ENCODE results near the gene AGPAT4. TPM values are rescaled to one million over a fixed set of nuclear protein-coding genes. Genes with fewer than 3 reads are reported as not detected.

The AGPAT4 gene
- total RNA-seq, 1 experiment from 2014 or later, result 22.0 TPM

DNA sequence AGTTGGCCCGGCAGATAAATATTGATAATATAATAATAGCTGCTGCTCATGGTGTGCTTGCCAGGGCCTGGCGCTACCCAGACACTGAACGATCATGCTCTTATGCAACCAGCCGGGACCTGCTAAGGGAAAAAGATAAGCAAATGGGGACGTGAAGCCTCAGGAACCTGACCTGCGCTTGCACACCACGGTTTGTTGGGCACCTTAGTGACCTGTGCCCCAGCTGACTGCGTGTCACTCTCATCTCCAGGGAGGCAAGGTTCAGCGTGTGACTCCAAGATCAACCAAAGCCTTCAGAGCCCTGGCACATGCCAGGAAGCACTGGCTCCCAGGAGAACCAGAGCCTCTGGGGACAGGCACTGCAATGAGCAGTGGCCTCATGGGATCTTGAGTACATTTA, 111.1 kb downstream of the AGPAT4 start:
- Histone ChIP-seq H3K4me1 (ENCODE audit: insufficient read depth, low read length) (peaks cover 6% of the 10 kb centered on the region; the same call in 1 of the 2 replicates), H2BK20ac (ENCODE audit: low read depth, low read length, poor library complexity, severe bottlenecking) (no peak overlapping the region), H4K5ac (ENCODE audit: insufficient read length, low read depth, low read length) (no peak overlapping the region), H3K27ac (ENCODE audit: insufficient read length, low read depth, low read length) (no peak overlapping the region), H2BK12ac (ENCODE audit: insufficient read length, low read depth, low read length) (no peak overlapping the region), H3K23ac (ENCODE audit: insufficient read length, low read depth, low read length) (no peak overlapping the region), H3K18ac (ENCODE audit: insufficient read length, low read depth, low read length) (no peak overlapping the region), H4K20me1 (ENCODE audit: control insufficient read depth, insufficient read depth, insufficient read length) (no peaks in the 10 kb centered on the region), H2AFZ (ENCODE audit: low read length) (no peak overlapping the region), H3K79me1 (ENCODE audit: insufficient read depth, low read depth, low read length, poor library complexity, severe bottlenecking) (no peaks in the 10 kb centered on the region), H3K4ac (ENCODE audit: low read depth, low read length) (no peak overlapping the region), H3T11ph (ENCODE audit: low read length) (no peak overlapping the region), H3K23me2 (ENCODE audit: insufficient read length, low read depth, low read length, poor library complexity, severe bottlenecking) (no peaks in the 10 kb centered on the region), H2BK5ac (ENCODE audit: insufficient read length, low read length) (no peak overlapping the region), H4K91ac (ENCODE audit: insufficient read length, low read depth, low read length) (no peak overlapping the region), H2BK120ac (ENCODE audit: low read depth, low read length, poor library complexity, severe bottlenecking) (no peak overlapping the region), H3K27me3 (ENCODE audit: insufficient read depth, low read length) (no peaks in the 10 kb centered on the region), H3K56ac (ENCODE audit: insufficient read length, low read depth, low read length) (no peak overlapping the region), H3K79me2 (ENCODE audit: insufficient read depth, low read length) (no peaks in the 10 kb centered on the region), H3K9me3 (ENCODE audit: control insufficient read depth, low read depth, low read length) (no peaks in the 10 kb centered on the region), H3K14ac (ENCODE audit: insufficient read depth, low read length) (no peak overlapping the region), H3K4me2 (ENCODE audit: insufficient read depth, insufficient read length, low read length) (no peak overlapping the region), H2BK15ac (ENCODE audit: low read depth, low read length) (no peak overlapping the region), H4K8ac (replicated peaks; ENCODE audit: insufficient read length, low read depth, low read length) (no peak overlapping the region), H3K9ac (ENCODE audit: extremely low read depth, insufficient read length, low read length) (no peak overlapping the region), H2AK5ac (ENCODE audit: insufficient read length, low read length) (no peak overlapping the region)
- Mint-ChIP-seq H3K4me1 (peaks cover 31% of the 10 kb centered on the region in 2 experiments), H3K27ac (peak overlapping the region; percentile 72 to 88 (median 88); a peak in 3 of 7 replicates), H3K36me3 (ENCODE audit: insufficient read depth in 1 of 3, low read depth in 3 of 3) (peaks cover 60 to 65% (median 61%) of the 10 kb centered on the region in 3 experiments), H3K4me3 (no peak overlapping the region), H3K9me3 (peaks cover 3 to 6% of the 10 kb centered on the region in 2 experiments; a peak in 4 of 5 replicates), H3K27me3 (ENCODE audit: low read depth) (no peaks in the 10 kb centered on the region)
- TF ChIP-seq, protein P1, sequence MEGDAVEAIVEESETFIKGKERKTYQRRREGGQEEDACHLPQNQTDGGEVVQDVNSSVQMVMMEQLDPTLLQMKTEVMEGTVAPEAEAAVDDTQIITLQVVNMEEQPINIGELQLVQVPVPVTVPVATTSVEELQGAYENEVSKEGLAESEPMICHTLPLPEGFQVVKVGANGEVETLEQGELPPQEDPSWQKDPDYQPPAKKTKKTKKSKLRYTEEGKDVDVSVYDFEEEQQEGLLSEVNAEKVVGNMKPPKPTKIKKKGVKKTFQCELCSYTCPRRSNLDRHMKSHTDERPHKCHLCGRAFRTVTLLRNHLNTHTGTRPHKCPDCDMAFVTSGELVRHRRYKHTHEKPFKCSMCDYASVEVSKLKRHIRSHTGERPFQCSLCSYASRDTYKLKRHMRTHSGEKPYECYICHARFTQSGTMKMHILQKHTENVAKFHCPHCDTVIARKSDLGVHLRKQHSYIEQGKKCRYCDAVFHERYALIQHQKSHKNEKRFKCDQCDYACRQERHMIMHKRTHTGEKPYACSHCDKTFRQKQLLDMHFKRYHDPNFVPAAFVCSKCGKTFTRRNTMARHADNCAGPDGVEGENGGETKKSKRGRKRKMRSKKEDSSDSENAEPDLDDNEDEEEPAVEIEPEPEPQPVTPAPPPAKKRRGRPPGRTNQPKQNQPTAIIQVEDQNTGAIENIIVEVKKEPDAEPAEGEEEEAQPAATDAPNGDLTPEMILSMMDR (conservative IDR thresholded peaks at IDR 0.05), result no peak
- no peak for DNase-seq
- WGBS (ENCODE audit: extremely low coverage, insufficient read length, low lambda C conversion rate), result no CpG with 5 or more reads among the region's 9 CpGs
